ENCODE data around the gene PAPSS2. TPM values are rescaled to one million over a fixed set of nuclear protein-coding genes. Genes with fewer than 3 reads are reported as not detected.

The PAPSS2 gene
- total and polyA plus RNA-seq, 2 donors (not counting 3 experiments of a cell fraction or from before 2014, with no cell fraction given): 27.9 to 82.6 TPM

GRCh38 chr10:87794285-87794684 is 134.6 kb downstream of the PAPSS2 start:
- dilution Hi-C loops (cut with MboI; ENCODE audit: extremely low pct_ligation_motif_present, low sequenced_read_pairs): no loop called here
- intact Hi-C loops (cut with micrococcal nuclease): no loop called here
- H3K9ac ChIP-seq (replicated peaks; ENCODE audit: extremely low read depth, insufficient read depth, low read length): no peak overlapping the region
- H2AFZ ChIP-seq (ENCODE audit: low read depth, low read length): no peak overlapping the region
- no peak overlapping the region for H3K4me2 ChIP-seq (ENCODE audit: insufficient read depth, low read length)
- H3K36me3 ChIP-seq (ENCODE audit: control insufficient read depth in 2 of 2, extremely low read depth in 1 of 2, insufficient read depth in 2 of 2, low read length in 2 of 2): no peaks in the 10 kb centered on the region
- peaks cover 8% of the 10 kb centered on the region for H3K79me2 ChIP-seq (ENCODE audit: control insufficient read depth, insufficient read depth, low read length)
- H3K27me3 ChIP-seq (ENCODE audit: control insufficient read depth in 2 of 2, insufficient read depth in 2 of 2, low read length in 2 of 2): no peaks in the 10 kb centered on the region
- ChIA-PET POLR2A (no interaction called here), CTCF (no interaction called here)
- no peaks in the 10 kb centered on the region for H3K9me1 ChIP-seq (replicated peaks; ENCODE audit: control insufficient read depth, extremely low read depth, insufficient read depth, low read length)
- no peak overlapping the region for H3K27ac ChIP-seq (ENCODE audit: insufficient read depth, low read depth, low read length)
- FAIRE-seq: no peak
- H4K20me1 ChIP-seq (replicated peaks; ENCODE audit: control insufficient read depth, extremely low read depth, insufficient read depth, low read length): no peaks in the 10 kb centered on the region
- DNase-seq (ENCODE audit: low read depth, low spot score): no peak
- H3K9me3 ChIP-seq (replicated peaks; ENCODE audit: control insufficient read depth, insufficient read depth, low read length): no peaks in the 10 kb centered on the region
- TF ChIP-seq, protein P1, sequence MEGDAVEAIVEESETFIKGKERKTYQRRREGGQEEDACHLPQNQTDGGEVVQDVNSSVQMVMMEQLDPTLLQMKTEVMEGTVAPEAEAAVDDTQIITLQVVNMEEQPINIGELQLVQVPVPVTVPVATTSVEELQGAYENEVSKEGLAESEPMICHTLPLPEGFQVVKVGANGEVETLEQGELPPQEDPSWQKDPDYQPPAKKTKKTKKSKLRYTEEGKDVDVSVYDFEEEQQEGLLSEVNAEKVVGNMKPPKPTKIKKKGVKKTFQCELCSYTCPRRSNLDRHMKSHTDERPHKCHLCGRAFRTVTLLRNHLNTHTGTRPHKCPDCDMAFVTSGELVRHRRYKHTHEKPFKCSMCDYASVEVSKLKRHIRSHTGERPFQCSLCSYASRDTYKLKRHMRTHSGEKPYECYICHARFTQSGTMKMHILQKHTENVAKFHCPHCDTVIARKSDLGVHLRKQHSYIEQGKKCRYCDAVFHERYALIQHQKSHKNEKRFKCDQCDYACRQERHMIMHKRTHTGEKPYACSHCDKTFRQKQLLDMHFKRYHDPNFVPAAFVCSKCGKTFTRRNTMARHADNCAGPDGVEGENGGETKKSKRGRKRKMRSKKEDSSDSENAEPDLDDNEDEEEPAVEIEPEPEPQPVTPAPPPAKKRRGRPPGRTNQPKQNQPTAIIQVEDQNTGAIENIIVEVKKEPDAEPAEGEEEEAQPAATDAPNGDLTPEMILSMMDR (IDR thresholded peaks at IDR 0.05; ENCODE audit: extremely low read depth in 1 of 2, insufficient read depth in 1 of 2, low read depth in 1 of 2, low read length in 2 of 2): no peak
- TF ChIP-seq MYC (IDR thresholded peaks at IDR 0.05; ENCODE audit: low read depth, low read length): no peak
- TF ChIP-seq GATA2 (IDR thresholded peaks at IDR 0.05; ENCODE audit: insufficient read depth, insufficient read length, low read depth, low read length): no peak
- no peak for TF ChIP-seq POLR2A (IDR thresholded peaks at IDR 0.05; ENCODE audit: low read depth, low read length)
- no peak for TF ChIP-seq POLR2AphosphoS5 (IDR thresholded peaks at IDR 0.05; ENCODE audit: insufficient read depth, low read depth, low read length)
- TF ChIP-seq MAX (IDR thresholded peaks at IDR 0.05; ENCODE audit: insufficient read depth, insufficient read length): no peak
- no peak for TF ChIP-seq EZH2 (IDR thresholded peaks at IDR 0.05; ENCODE audit: borderline replicate concordance, low read depth, low read length, severe bottlenecking)
- no peak for TF ChIP-seq JUN (IDR thresholded peaks at IDR 0.05; ENCODE audit: borderline replicate concordance, insufficient read depth, insufficient read length, low read depth)
- TF ChIP-seq FOS (IDR thresholded peaks at IDR 0.05; ENCODE audit: borderline replicate concordance, insufficient read depth, low read length): no peak
- H3K4me3 ChIP-seq (replicated peaks in 1 of 3; ENCODE audit: insufficient read depth in 1 of 3, low read depth in 1 of 3, low read length in 3 of 3): no peak overlapping the region
- BruUV-seq (replicated peaks): no TSS peak
- no peaks in the 10 kb centered on the region for H3K4me1 ChIP-seq (ENCODE audit: control insufficient read depth, extremely low read depth, insufficient read depth, low read length)

Other genes starting within 250 kb of the PAPSS2 start
- gene MINPP1, start 155.0 kb upstream of the PAPSS2 start, total RNA-seq: 21.9 and 23.8 TPM in 2 replicates
- gene MINPP1, start 155.0 kb upstream of the PAPSS2 start, polyA plus RNA-seq: 11.7 and 16.0 TPM in 2 replicates
- gene ATAD1, start 158.3 kb downstream of the PAPSS2 start, total RNA-seq: 23.6 and 25.8 TPM in 2 replicates
- 4.6 and 5.2 TPM in 2 replicates for gene ATAD1, start 158.3 kb downstream of the PAPSS2 start, polyA plus RNA-seq
- gene KLLN, start 203.7 kb downstream of the PAPSS2 start, total RNA-seq: 0.21 and 0.31 TPM in 2 replicates
- 0.14 and 0.18 TPM in 2 replicates for gene KLLN, start 203.7 kb downstream of the PAPSS2 start, polyA plus RNA-seq
- gene PTEN, start 203.7 kb downstream of the PAPSS2 start, total RNA-seq: 75.3 and 76.9 TPM in 2 replicates
- 6.7 and 8.0 TPM in 2 replicates for gene PTEN, start 203.7 kb downstream of the PAPSS2 start, polyA plus RNA-seq

All from endothelial cell of umbilical vein (primary cell).